Neutrophil (primary cell): ENCODE measurements around the gene IMPDH1.

Source experiments
- H3K27ac ChIP-seq: fragments of 200-600 bp; sonication (generic); 2 replicates; pipeline ENCODE4 v1.5.1; 2016; ENCODE audit warnings: mild to moderate bottlenecking, moderate library complexity
- H3K27me3 ChIP-seq: fragments of 200-600 bp; sonication (generic); 2 replicates; pipeline ENCODE4 v1.6.0; 2016; ENCODE audit warnings: mild to moderate bottlenecking
- H3K36me3 ChIP-seq: fragments of 200-600 bp; sonication (generic); 2 replicates; pipeline ENCODE4 v1.5.1; 2017
- H3K4me1 ChIP-seq, 2 experiments: fragments of 200-600 bp in 1 of 2; sonication (generic) in 1 of 2; 1 replicate in 1 of 2; 2 replicates in 1 of 2; pipeline versions ENCODE4 v1.5.1 to v1.6.1; 2013 to 2016; ENCODE audit warnings: low read depth in 1 of 2, low read length in 1 of 2, mild to moderate bottlenecking in 1 of 2, moderate library complexity in 1 of 2; ENCODE audit not compliant: control insufficient read depth in 1 of 2, insufficient read depth in 1 of 2
- H3K4me3 ChIP-seq, 2 experiments: fragments of 200-600 bp in 1 of 2; sonication (generic) in 1 of 2; 1 replicate in 1 of 2; 2 replicates in 1 of 2; pipeline ENCODE4 v1.5.1; 2013 to 2016; ENCODE audit warnings: low read depth in 1 of 2, low read length in 1 of 2, mild to moderate bottlenecking in 1 of 2, moderate library complexity in 1 of 2
- H3K9me3 ChIP-seq: fragments of 200-600 bp; sonication (generic); 2 replicates; pipeline ENCODE4 v1.5.1; 2016
- TF ChIP-seq, protein P1 (sequence below): fragments of 200-600 bp; sonication (generic); IDR thresholded peaks from 2 replicates; pipeline ENCODE4 v1.5.1; 2016; ENCODE audit warnings: antibody characterized with exemption

IMPDH1 gene

DNA sequence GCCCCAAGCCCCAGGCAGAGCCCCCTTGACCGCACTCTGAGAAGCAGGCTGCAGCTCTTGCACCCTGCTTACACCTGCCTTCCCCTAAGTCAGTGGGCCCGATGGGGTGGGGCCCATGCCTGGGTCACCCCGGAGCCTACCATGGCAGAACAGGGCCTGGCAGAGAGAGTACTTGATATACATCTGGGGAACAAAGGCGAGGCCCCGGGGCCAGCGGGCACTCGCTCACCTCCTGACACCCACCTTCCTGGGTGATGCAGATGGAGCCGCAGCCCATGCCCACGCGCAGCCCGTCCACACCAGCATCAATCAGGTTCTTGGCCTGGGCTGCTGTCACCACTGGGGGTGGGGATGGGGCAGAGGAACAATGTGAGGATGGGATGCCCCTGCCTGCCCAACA lies 13.4 kb downstream of the IMPDH1 start:
- H3K27ac ChIP-seq: no peak overlapping the region
- H3K9me3 ChIP-seq: no peaks in the 10 kb centered on the region
- H3K4me1 ChIP-seq: no peaks in the 10 kb centered on the region
- H3K4me3 ChIP-seq: no peak overlapping the region
- H3K36me3 ChIP-seq: peaks cover 100% of the 10 kb centered on the region
- TF ChIP-seq, protein P1, sequence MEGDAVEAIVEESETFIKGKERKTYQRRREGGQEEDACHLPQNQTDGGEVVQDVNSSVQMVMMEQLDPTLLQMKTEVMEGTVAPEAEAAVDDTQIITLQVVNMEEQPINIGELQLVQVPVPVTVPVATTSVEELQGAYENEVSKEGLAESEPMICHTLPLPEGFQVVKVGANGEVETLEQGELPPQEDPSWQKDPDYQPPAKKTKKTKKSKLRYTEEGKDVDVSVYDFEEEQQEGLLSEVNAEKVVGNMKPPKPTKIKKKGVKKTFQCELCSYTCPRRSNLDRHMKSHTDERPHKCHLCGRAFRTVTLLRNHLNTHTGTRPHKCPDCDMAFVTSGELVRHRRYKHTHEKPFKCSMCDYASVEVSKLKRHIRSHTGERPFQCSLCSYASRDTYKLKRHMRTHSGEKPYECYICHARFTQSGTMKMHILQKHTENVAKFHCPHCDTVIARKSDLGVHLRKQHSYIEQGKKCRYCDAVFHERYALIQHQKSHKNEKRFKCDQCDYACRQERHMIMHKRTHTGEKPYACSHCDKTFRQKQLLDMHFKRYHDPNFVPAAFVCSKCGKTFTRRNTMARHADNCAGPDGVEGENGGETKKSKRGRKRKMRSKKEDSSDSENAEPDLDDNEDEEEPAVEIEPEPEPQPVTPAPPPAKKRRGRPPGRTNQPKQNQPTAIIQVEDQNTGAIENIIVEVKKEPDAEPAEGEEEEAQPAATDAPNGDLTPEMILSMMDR: no peak
- H3K27me3 ChIP-seq: no peaks in the 10 kb centered on the region

DNA sequence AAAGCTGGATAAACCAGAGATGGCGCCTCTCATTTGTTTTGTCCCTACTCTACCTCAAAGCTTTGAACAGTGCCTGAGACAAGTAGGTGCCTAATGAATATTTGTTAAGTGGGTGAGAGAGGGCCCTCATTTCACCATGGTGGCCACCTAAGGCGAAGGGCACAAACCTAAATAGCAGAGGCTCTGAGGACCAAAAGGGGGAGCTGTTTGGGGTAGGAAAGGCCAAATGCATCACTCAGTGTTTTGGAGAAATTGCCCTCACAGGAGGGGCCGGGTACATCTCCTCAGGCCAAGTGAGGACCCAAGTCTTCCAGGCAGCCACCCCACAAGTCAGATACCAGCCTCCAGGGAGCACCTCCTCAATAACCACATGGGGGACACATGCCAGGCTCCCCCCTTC lies 14.0 kb downstream of the IMPDH1 start:
- Histone ChIP-seq H3K27me3 (no peaks in the 10 kb centered on the region), H3K4me3 (no peak overlapping the region), H3K9me3 (no peaks in the 10 kb centered on the region), H3K36me3 (peaks cover 97% of the 10 kb centered on the region), H3K4me1 (peaks cover 0 to 5% of the 10 kb centered on the region in 2 experiments), H3K27ac (no peak overlapping the region)
- TF ChIP-seq, protein P1: no peak

- Histone ChIP-seq H3K27me3 (no peaks in the 10 kb centered on the region), H3K4me3 (no peak overlapping the region), H3K9me3 (no peaks in the 10 kb centered on the region), H3K27ac (no peak overlapping the region), H3K36me3 (peaks cover 89% of the 10 kb centered on the region), H3K4me1 (peaks cover 0 to 7% of the 10 kb centered on the region in 2 experiments)
- TF ChIP-seq, protein P1: no peak
Observed at GRCh38 chr7:128394904-128395496, 14.8 kb downstream of the IMPDH1 start.

- Histone ChIP-seq H3K4me3 (no peak overlapping the region), H3K27me3 (no peaks in the 10 kb centered on the region), H3K27ac (no peak overlapping the region), H3K36me3 (peaks cover 76% of the 10 kb centered on the region), H3K9me3 (no peaks in the 10 kb centered on the region), H3K4me1 (peaks cover 0 to 9% of the 10 kb centered on the region in 2 experiments)
- TF ChIP-seq, protein P1: no peak
Observed at GRCh38 chr7:128393526-128394330, 16.1 kb downstream of the IMPDH1 start.

GRCh38 chr7:128392446-128393327 lies 17.1 kb downstream of the IMPDH1 start:
- peaks cover 66% of the 10 kb centered on the region for H3K36me3 ChIP-seq
- TF ChIP-seq, protein P1: no peak
- no peak overlapping the region for H3K27ac ChIP-seq
- H3K27me3 ChIP-seq: no peaks in the 10 kb centered on the region
- H3K9me3 ChIP-seq: no peaks in the 10 kb centered on the region
- no peak overlapping the region for H3K4me3 ChIP-seq
- H3K4me1 ChIP-seq: peaks cover 10 to 20% of the 10 kb centered on the region in 2 experiments
